Endodermal cell (in vitro differentiated cells): ENCODE results near the gene SMDT1. TPM values are rescaled to one million over a fixed set of nuclear protein-coding genes. Genes with fewer than 3 reads are reported as not detected.
"Not testable (repeated sequence)": the region's sequence is repeated elsewhere in the genome, so short reads cannot be mapped to it uniquely, and the experiment has no call there.

Experiments used
- DNase-seq: peaks from one replicate; pipeline ENCODE4 v3.0.0-alpha.2; 2017
- H3K27ac ChIP-seq: 2 replicates; pipeline ENCODE4 v1.5.1; 2013; ENCODE audit warnings: mild to moderate bottlenecking, low read depth, low read length, moderate library complexity
- H3K27me3 ChIP-seq: 2 replicates; pipeline ENCODE4 v1.6.1; 2013; ENCODE audit warnings: mild to moderate bottlenecking, low read length, moderate library complexity; ENCODE audit not compliant: insufficient read depth, control insufficient read depth, poor library complexity, severe bottlenecking
- H3K36me3 ChIP-seq: 2 replicates; pipeline ENCODE4 v1.7.0; 2013; ENCODE audit warnings: mild to moderate bottlenecking, low read length, moderate library complexity; ENCODE audit not compliant: control insufficient read depth, insufficient read depth
- H3K4me1 ChIP-seq: one replicate; pipeline ENCODE4 v1.7.0; 2013; ENCODE audit warnings: low read length; ENCODE audit not compliant: control insufficient read depth, insufficient read depth
- H3K4me3 ChIP-seq: 2 replicates; pipeline ENCODE4 v1.5.1; 2013; ENCODE audit warnings: mild to moderate bottlenecking, low read length, moderate library complexity
- H3K9ac ChIP-seq: 2 replicates; pipeline ENCODE4 v1.6.1; 2013; ENCODE audit warnings: mild to moderate bottlenecking, low read length, moderate library complexity; ENCODE audit not compliant: poor library complexity, severe bottlenecking; ENCODE audit errors: extremely low read depth
- H3K9me3 ChIP-seq: 2 replicates; pipeline ENCODE4 v1.6.1; 2013; ENCODE audit warnings: mild to moderate bottlenecking, low read length, moderate library complexity; ENCODE audit not compliant: control insufficient read depth
- H3K27ac Mint-ChIP-seq: 2 replicates; pipeline ENCODE4 v1.8.0; 2020; ENCODE audit warnings: mixed read lengths
- H3K27me3 Mint-ChIP-seq: 2 replicates; pipeline ENCODE4 v1.8.0; 2021; ENCODE audit warnings: mild to moderate bottlenecking, mixed read lengths; ENCODE audit not compliant: insufficient read depth
- H3K36me3 Mint-ChIP-seq: 2 replicates; pipeline ENCODE4 v1.8.0; 2020; ENCODE audit warnings: low read depth, mixed read lengths
- H3K4me1 Mint-ChIP-seq: 2 replicates; pipeline ENCODE4 v1.8.0; 2020; ENCODE audit warnings: mixed read lengths
- H3K4me3 Mint-ChIP-seq: 2 replicates; pipeline ENCODE4 v1.8.0; 2020; ENCODE audit warnings: mild to moderate bottlenecking, moderate library complexity, mixed read lengths
- H3K9me3 Mint-ChIP-seq: 2 replicates; pipeline ENCODE4 v1.8.0; 2020; ENCODE audit warnings: mild to moderate bottlenecking, mixed read lengths
- WGBS, 2 experiments: methylation state at CpG; one replicate each; pipeline versions ENCODE4 v1.1.5 to v1.1.7; 2013; ENCODE audit warnings: missing lambda C conversion rate in 2 of 2, mixed read lengths in 1 of 2; ENCODE audit not compliant: insufficient coverage in 1 of 2, insufficient read length in 1 of 2; 5-methylcytosine and 5-hydroxymethylcytosine counted together
- total RNA-seq, 2 donors: library from RNA; stranded (reverse); fragmentation: NEBNext Ultra II Directional in 1 of 2; extraction: Animal tissue kit (Norgen Biotek cat#: 25700) in 1 of 2; gene quantifications; 2 replicates in 1 of 2; 3 replicates in 1 of 2; pipeline ENCODE4 v1.2.1, GENCODE V29; 2021
- TF ChIP-seq, protein P1 (sequence below): fragments of 200-600 bp; sonication (generic); conservative IDR thresholded peaks from 2 replicates; pipeline ENCODE4 v1.5.0; 2021; ENCODE audit warnings: antibody characterized with exemption, mild to moderate bottlenecking

SMDT1 gene
- total RNA-seq, 2 donors from 2014 or later, result 29.5 to 41.3 TPM

DNA sequence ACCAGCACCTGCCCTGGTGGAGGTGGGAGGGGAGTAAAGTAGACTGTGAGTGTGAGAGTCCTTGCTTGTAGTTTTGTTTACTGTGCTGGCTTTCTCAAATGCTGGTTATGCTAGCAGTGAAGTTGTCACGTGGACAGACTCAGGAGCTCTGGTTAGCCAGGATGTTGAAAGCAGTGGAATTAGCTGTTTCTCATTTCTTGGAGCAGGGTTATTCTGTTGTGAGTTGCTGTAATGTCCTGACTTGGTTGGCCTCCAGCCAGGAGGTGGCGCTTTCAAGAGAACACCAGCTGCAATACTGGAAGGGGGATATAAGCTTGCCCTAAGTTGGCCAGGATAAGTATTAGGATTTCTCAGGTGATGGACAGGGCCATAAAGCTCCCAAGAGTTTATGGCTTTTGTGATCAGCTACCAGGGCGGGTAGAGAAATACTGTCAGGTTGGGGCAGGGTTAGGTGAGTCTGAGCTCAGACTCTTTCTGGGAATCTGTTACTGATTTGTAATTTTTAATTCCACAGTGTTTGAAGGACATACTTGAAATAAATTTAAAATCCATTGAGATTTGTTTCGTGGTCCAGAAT lies 37.4 kb downstream of the SMDT1 start:
- Histone ChIP-seq H3K9ac (no peak overlapping the region), H3K9me3 (peaks cover 42% of the 10 kb centered on the region), H3K4me1 (peaks cover 8% of the 10 kb centered on the region), H3K4me3 (peak overlapping the region; percentile 44), H3K27me3 (no peaks in the 10 kb centered on the region), H3K27ac (no peak overlapping the region), H3K36me3 (no peaks in the 10 kb centered on the region)
- Mint-ChIP-seq H3K27ac (no peak overlapping the region), H3K36me3 (peaks cover 27% of the 10 kb centered on the region), H3K4me3 (no peak overlapping the region), H3K9me3 (peaks cover 36% of the 10 kb centered on the region), H3K27me3 (peaks cover 11% of the 10 kb centered on the region), H3K4me1 (peaks cover 15% of the 10 kb centered on the region)
- WGBS, 2 experiments, result 83 to 90% methylated on average over 3 of the region's 4 CpGs
- TF ChIP-seq, protein P1, sequence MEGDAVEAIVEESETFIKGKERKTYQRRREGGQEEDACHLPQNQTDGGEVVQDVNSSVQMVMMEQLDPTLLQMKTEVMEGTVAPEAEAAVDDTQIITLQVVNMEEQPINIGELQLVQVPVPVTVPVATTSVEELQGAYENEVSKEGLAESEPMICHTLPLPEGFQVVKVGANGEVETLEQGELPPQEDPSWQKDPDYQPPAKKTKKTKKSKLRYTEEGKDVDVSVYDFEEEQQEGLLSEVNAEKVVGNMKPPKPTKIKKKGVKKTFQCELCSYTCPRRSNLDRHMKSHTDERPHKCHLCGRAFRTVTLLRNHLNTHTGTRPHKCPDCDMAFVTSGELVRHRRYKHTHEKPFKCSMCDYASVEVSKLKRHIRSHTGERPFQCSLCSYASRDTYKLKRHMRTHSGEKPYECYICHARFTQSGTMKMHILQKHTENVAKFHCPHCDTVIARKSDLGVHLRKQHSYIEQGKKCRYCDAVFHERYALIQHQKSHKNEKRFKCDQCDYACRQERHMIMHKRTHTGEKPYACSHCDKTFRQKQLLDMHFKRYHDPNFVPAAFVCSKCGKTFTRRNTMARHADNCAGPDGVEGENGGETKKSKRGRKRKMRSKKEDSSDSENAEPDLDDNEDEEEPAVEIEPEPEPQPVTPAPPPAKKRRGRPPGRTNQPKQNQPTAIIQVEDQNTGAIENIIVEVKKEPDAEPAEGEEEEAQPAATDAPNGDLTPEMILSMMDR, result peak; percentile 64
- peak; percentile 85 for DNase-seq

DNA sequence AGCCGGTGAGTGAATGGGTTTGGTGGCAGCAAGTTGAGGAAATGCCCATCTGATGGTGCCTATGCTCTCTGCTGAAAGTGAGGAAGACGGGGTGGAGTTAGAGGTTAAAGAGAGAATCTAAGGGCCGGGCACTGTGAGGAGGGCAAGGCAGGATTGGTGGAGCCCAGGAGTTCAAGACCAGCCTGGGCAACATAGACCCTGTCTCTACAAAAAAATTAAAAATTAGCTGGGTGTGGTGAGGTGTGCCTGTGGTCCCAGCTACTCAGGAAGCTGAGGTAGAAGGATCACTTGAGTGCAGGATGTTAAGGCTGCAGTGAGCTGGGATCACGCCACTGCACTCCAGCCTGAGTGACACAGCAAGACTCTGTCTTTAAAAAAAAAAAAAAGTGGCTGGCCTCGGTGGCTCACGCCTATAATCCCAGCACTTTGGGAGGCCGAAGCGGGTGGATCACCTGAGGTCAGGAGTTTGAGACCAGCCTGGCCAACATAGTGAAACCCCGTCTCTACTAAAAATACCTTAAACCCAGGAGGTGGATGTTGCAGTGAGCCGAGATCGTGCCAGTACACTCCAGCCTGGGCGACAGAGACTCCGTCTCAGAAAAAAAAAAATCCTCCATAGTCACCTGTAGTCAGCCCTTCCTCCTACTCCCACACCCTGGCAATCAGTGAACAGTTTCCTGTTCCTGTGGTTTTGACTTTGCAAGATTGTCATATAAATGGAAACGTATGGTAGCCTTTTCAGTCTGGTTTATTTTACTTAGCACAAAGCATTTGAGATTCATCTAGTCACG lies 40.9 kb downstream of the SMDT1 start:
- not testable (repeated sequence) for H3K36me3 ChIP-seq, H3K27ac Mint-ChIP-seq, H3K27ac ChIP-seq, H3K4me3 Mint-ChIP-seq, H3K4me1 ChIP-seq, H3K27me3 Mint-ChIP-seq, H3K4me3 ChIP-seq, H3K4me1 Mint-ChIP-seq, DNase-seq, H3K9ac ChIP-seq, H3K27me3 ChIP-seq
- 88 to 92% methylated on average over 13 to 15 of the region's 15 CpGs for WGBS, 2 experiments
- Mint-ChIP-seq H3K9me3 (peaks cover 19% of the 10 kb centered on the region), H3K36me3 (peaks cover 16% of the 10 kb centered on the region)
- H3K9me3 ChIP-seq, result peaks cover 24% of the 10 kb centered on the region

DNA sequence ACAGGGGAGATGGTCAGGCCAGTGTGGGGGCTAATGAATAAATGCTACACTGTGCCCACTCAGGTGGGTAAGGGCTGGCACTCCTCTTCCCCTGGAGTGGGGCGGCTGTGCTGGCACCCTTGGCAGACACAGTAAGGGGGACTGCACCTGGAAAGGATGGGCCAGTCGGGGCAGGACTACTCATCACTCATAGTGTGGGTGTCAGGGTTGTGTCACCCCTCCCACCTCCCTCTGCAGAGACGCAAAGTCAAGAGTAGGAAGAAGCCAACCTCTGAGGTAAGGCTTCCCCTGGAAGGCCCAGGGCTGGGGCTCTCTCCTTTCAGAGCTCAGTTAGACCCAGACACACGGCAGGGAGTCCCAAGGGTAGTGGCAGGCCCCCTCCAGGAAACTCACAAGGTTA lies 44.0 kb downstream of the SMDT1 start:
- H3K4me1 ChIP-seq, H3K4me1 Mint-ChIP-seq, H3K4me3 ChIP-seq, H3K27me3 ChIP-seq, H3K9me3 ChIP-seq, H3K36me3 ChIP-seq, H3K36me3 Mint-ChIP-seq, DNase-seq, H3K9me3 Mint-ChIP-seq, H3K27me3 Mint-ChIP-seq, H3K9ac ChIP-seq, H3K27ac Mint-ChIP-seq, H3K27ac ChIP-seq, H3K4me3 Mint-ChIP-seq: not testable (repeated sequence)
- WGBS, 2 experiments, result no CpG with 5 or more reads among the region's 4 CpGs

DNA sequence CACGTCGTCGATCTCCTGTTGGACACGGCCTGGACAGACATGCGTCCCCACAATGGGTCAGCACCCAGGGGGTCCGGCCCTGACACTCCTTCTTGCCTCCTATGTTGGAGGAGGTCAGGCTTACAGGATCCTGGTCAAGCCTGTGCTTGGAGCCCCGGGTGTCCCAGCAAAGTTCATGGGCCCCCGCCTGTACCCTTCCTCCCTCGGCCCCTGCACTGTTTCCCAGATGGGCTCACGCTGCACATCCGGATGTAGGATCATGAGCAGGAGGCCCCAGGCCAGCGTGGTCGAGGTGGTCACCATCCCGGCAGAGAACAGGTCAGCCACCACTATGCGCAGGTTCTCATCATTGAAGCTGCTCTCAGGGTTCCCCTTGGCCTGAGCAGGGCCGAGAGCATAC lies 48.1 kb downstream of the SMDT1 start:
- no peak overlapping the region for H3K9ac ChIP-seq
- no peaks in the 10 kb centered on the region for H3K4me1 ChIP-seq
- H3K27me3 Mint-ChIP-seq, result peaks cover 8% of the 10 kb centered on the region
- no peaks in the 10 kb centered on the region for H3K36me3 ChIP-seq
- H3K9me3 ChIP-seq, result peaks cover 3% of the 10 kb centered on the region
- 88 to 95% methylated on average over 13 to 16 of the region's 16 CpGs for WGBS, 2 experiments
- DNase-seq, result no peak
- H3K27ac ChIP-seq, result no peak overlapping the region
- no peaks in the 10 kb centered on the region for H3K4me1 Mint-ChIP-seq
- H3K27me3 ChIP-seq, result no peaks in the 10 kb centered on the region
- H3K27ac Mint-ChIP-seq, result no peak overlapping the region
- no peak overlapping the region for H3K4me3 ChIP-seq
- H3K9me3 Mint-ChIP-seq, result no peaks in the 10 kb centered on the region
- H3K36me3 Mint-ChIP-seq, result peaks cover 5% of the 10 kb centered on the region
- TF ChIP-seq, protein P1, result no peak
- no peak overlapping the region for H3K4me3 Mint-ChIP-seq

DNA sequence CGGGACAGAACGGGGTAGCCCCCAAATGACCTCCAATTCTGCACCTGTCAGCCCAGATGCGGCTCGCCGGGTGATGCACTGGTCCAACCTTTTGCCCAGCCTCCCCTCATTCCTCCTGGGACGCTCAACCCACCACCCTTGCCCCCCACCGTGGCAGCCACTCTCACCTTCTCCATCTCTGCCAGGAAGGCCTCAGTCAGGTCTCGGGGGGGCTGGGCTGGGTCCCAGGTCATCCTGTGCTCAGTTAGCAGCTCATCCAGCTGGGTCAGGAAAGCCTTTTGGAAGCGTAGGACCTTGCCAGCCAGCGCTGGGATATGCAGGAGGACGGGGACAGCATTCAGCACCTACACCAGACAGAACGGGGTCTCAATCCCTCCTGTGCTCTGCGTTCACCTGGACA lies 48.5 kb downstream of the SMDT1 start:
- H3K9ac ChIP-seq, H3K4me1 ChIP-seq, H3K4me3 Mint-ChIP-seq, H3K27me3 Mint-ChIP-seq, DNase-seq, H3K27ac Mint-ChIP-seq, H3K9me3 ChIP-seq, H3K27ac ChIP-seq, H3K36me3 Mint-ChIP-seq, H3K4me3 ChIP-seq, H3K9me3 Mint-ChIP-seq, H3K36me3 ChIP-seq, H3K4me1 Mint-ChIP-seq, H3K27me3 ChIP-seq: not testable (repeated sequence)
- WGBS, 2 experiments, result 85 to 95% methylated on average over 3 to 13 of the region's 13 CpGs
